Activated CD4-positive, alpha-beta memory T cell treated with anti-CD3 and anti-CD28 coated beads for 36 hours (primary cell): ENCODE measurements around the gene UBE3D. TPM values are rescaled to one million over a fixed set of nuclear protein-coding genes. Genes with fewer than 3 reads are reported as not detected.

Experiments
- CTCF ChIA-PET: fragments of 350-600 bp; sonication (Branson Sonifier 250); formaldehyde crosslinking; loops from one replicate; lab custom pipeline; 2021; ENCODE audit warnings: antibody characterized with exemption, inconsistent platforms; lab: Charles Lee
- POLR2A ChIA-PET: fragments of 350-600 bp; sonication (Branson Sonifier 250); formaldehyde crosslinking; loops from one replicate; lab custom pipeline; 2021; ENCODE audit warnings: antibody characterized with exemption; lab: Charles Lee
- DNase-seq: peaks from one replicate; pipeline ENCODE4 v3.0.0-alpha.2; 2020
- H3K27ac Mint-ChIP-seq: one replicate; pipeline ENCODE4 v1.8.0; 2021; ENCODE audit warnings: mixed read lengths
- H3K27me3 Mint-ChIP-seq: one replicate; pipeline ENCODE4 v1.8.0; 2021; ENCODE audit warnings: mixed read lengths
- H3K36me3 Mint-ChIP-seq: one replicate; pipeline ENCODE4 v1.8.0; 2021; ENCODE audit warnings: mixed read lengths
- H3K4me1 Mint-ChIP-seq: one replicate; pipeline ENCODE4 v1.8.0; 2021; ENCODE audit warnings: low read depth, mixed read lengths
- H3K4me3 Mint-ChIP-seq: one replicate; pipeline ENCODE4 v1.8.0; 2021; ENCODE audit warnings: mild to moderate bottlenecking, mixed read lengths
- H3K9me3 Mint-ChIP-seq: one replicate; pipeline ENCODE4 v1.8.0; 2021; ENCODE audit warnings: mixed read lengths
- intact Hi-C: fragments of 100-400 bp; cut with micrococcal nuclease; formaldehyde crosslinking; loops from one replicate; pipeline ENCODE4 v1.15.1; 2023
- total RNA-seq, 2 experiments: library from RNA; stranded (reverse); gene quantifications; one replicate each; pipeline ENCODE4 v1.2.3, GENCODE V29; 2021

Gene UBE3D
- total RNA-seq, result 1 to 10 TPM; 5.2 to 6.3 TPM

GRCh38 chr6:83065511-83066192 is at the start of gene UBE3D:
Gene UBE3D, minus strand, starts transcription at chr6:83065841. Its CDS starts 123 bp downstream, at chr6:83065718.
- H3K4me3 Mint-ChIP-seq, result peak within 1 kb of the TSS; percentile 85
- peak within 1 kb of the TSS; percentile 54 for H3K27ac Mint-ChIP-seq
- no peaks in the 10 kb centered on the region for H3K27me3 Mint-ChIP-seq
- intact Hi-C loops, result loop anchor here (1.0 to 5.0 kb wide), 3 partner anchors 792 to 1162 kb away; partner anchors contain the start of genes CEP162 and CYB5R4
- H3K4me1 Mint-ChIP-seq, result peaks cover 36% of the 10 kb centered on the region
- CTCF ChIA-PET, result interaction anchor here (0.6 to 6.6 kb wide), 53 partner anchors 8 to 1162 kb away, joined by 3 to 167 read pairs (median 4); partner anchors contain the start of genes CEP162, IBTK, PGM3 and PRSS35
- peak; percentile 94 for DNase-seq
- H3K9me3 Mint-ChIP-seq, result no peaks in the 10 kb centered on the region
- POLR2A ChIA-PET, result interaction anchor here (0.9 to 1.7 kb wide), 5 partner anchors 12 to 817 kb away, joined by 3 to 4 read pairs (median 3); partner anchors contain the start of genes PGM3 and RWDD2A
- peaks cover 4% of the 10 kb centered on the region for H3K36me3 Mint-ChIP-seq

DNA sequence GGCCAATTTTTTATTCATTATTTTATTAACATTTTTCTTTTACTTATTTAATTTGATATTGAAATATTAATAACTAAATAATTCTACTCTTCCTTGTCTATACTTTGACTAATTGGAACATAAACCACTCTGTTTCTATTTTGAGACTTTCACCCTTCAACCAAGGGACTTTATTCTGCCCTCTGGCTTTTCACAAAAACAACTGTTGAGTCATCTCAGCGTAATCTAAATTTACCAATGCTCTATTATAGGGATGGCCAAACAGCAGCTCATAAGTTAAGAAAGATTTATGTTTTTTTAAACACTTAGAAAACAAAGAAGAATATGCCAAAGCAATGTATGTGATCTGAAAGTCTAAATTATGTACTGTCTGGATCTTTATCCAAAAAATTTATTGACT is 48.5 kb upstream of the UBE3D start:
- Mint-ChIP-seq H3K4me3 (no peak overlapping the region), H3K9me3 (no peaks in the 10 kb centered on the region), H3K27ac (no peak overlapping the region), H3K36me3 (peaks cover 4% of the 10 kb centered on the region), H3K4me1 (no peaks in the 10 kb centered on the region), H3K27me3 (no peaks in the 10 kb centered on the region)
- DNase-seq, result no peak
- intact Hi-C loops, result no loop called here
- ChIA-PET POLR2A (no interaction called here), CTCF (no interaction called here)

- Mint-ChIP-seq H3K4me1 (no peaks in the 10 kb centered on the region), H3K9me3 (no peaks in the 10 kb centered on the region), H3K4me3 (no peak overlapping the region), H3K27ac (no peak overlapping the region), H3K36me3 (peaks cover 4% of the 10 kb centered on the region), H3K27me3 (no peaks in the 10 kb centered on the region)
- no peak for DNase-seq
- intact Hi-C loops, result no loop called here
- CTCF ChIA-PET, result no interaction called here
- POLR2A ChIA-PET, result no interaction called here
These were observed 47.6 kb upstream of the UBE3D start for GRCh38 chr6:83113258-83113657.

DNA sequence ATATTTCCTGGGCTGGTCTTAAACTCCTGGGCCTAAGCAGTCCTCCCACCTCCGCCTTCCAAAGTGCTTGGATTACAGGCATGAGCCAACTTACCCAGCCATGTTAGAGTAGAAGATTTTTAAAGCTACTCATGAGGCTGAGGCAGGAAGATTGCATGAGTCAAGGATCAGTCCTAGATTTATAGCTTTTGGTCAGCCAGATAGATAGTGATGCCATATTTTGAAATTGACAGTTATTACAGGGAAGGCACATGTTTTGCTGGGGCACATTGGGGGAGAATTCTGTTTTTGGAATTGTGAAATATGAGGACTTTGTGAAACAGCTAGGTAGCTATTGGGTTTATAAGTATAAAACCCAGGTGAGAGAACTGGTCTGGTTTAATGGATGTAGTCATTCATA is 42.7 kb upstream of the UBE3D start:
- DNase-seq, result no peak
- POLR2A ChIA-PET, result interaction anchor here (0.6 kb wide), 1 partner anchor 89 kb away, joined by 3 read pairs; no protein-coding TSS in a partner anchor
- CTCF ChIA-PET, result no interaction called here
- no peaks in the 10 kb centered on the region for H3K4me1 Mint-ChIP-seq
- peaks cover 21% of the 10 kb centered on the region for H3K36me3 Mint-ChIP-seq
- no peak overlapping the region for H3K27ac Mint-ChIP-seq
- intact Hi-C loops, result no loop called here
- H3K27me3 Mint-ChIP-seq, result no peaks in the 10 kb centered on the region
- peaks cover 14% of the 10 kb centered on the region for H3K9me3 Mint-ChIP-seq
- H3K4me3 Mint-ChIP-seq, result no peak overlapping the region

DNA sequence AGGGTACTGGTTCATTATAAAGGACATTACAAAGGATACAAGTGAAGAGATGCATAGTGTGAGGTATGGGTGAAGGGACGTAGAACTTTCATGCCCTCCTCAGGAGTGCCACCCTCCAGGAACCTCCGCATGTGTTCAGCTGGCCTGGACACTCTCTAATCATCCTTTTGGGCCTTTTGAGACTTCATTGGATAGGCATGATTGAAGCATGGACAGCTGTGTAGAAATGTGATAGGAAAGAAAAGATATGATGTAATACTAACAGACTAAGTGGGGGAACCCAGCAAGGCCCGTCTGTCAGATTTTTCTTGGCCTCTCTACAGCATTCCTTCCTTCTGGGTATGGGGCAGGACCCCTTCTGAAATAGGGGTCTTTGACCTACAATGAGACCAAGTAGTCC is 32.9 kb upstream of the UBE3D start:
- DNase-seq, result no peak
- POLR2A ChIA-PET, result no interaction called here
- peaks cover 28% of the 10 kb centered on the region for H3K36me3 Mint-ChIP-seq
- intact Hi-C loops, result no loop called here
- CTCF ChIA-PET, result interaction anchor here (0.8 kb wide), 1 partner anchor 438 kb away, joined by 3 read pairs; no protein-coding TSS in a partner anchor
- peaks cover 4% of the 10 kb centered on the region for H3K9me3 Mint-ChIP-seq
- H3K27ac Mint-ChIP-seq, result no peak overlapping the region
- H3K27me3 Mint-ChIP-seq, result no peaks in the 10 kb centered on the region
- peaks cover 2% of the 10 kb centered on the region for H3K4me1 Mint-ChIP-seq
- no peak overlapping the region for H3K4me3 Mint-ChIP-seq

DNA sequence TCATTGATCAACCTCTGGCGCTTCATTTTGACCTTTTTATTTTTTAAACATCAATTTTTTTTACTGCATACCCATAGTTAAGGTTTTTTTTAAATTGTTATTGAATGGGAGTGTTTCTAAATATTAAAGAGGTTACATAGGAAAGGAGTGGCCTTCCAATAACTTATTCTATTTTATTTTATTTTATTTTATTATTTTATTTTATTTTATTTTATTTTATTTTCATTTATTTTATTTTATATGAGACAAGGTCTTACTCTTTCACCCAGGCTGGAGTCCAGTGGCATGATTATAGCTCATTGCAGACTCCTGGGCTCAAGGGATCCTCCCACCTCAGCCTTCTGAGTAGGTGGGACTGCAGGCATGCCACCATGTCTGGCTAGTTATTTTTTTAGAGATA is 32.0 kb upstream of the UBE3D start:
- no peak overlapping the region for H3K27ac Mint-ChIP-seq
- H3K4me1 Mint-ChIP-seq, result peaks cover 2% of the 10 kb centered on the region
- intact Hi-C loops, result no loop called here
- no peak for DNase-seq
- H3K9me3 Mint-ChIP-seq, result peaks cover 2% of the 10 kb centered on the region
- ChIA-PET POLR2A (no interaction called here), CTCF (interaction anchor here (0.7 to 1.7 kb wide), 3 partner anchors 30 to 417 kb away, joined by 3 to 8 read pairs (median 6); partner anchors contain the start of genes DOP1A and UBE3D)
- peaks cover 24% of the 10 kb centered on the region for H3K36me3 Mint-ChIP-seq
- no peaks in the 10 kb centered on the region for H3K27me3 Mint-ChIP-seq
- H3K4me3 Mint-ChIP-seq, result no peak overlapping the region

- POLR2A ChIA-PET, result interaction anchor here (1.1 kb wide), 1 partner anchor 32 kb away, joined by 3 read pairs; no protein-coding TSS in a partner anchor
- intact Hi-C loops, result no loop called here
- CTCF ChIA-PET, result interaction anchor here (0.7 to 1.7 kb wide), 3 partner anchors 30 to 418 kb away, joined by 3 to 8 read pairs (median 6); partner anchors contain the start of genes DOP1A and UBE3D
- no peak for DNase-seq
- Mint-ChIP-seq H3K27ac (no peak overlapping the region), H3K4me1 (peaks cover 2% of the 10 kb centered on the region), H3K4me3 (no peak overlapping the region), H3K36me3 (peaks cover 20% of the 10 kb centered on the region), H3K27me3 (no peaks in the 10 kb centered on the region), H3K9me3 (peaks cover 2% of the 10 kb centered on the region)
These were observed 31.6 kb upstream of the UBE3D start for GRCh38 chr6:83097204-83097603.

DNA sequence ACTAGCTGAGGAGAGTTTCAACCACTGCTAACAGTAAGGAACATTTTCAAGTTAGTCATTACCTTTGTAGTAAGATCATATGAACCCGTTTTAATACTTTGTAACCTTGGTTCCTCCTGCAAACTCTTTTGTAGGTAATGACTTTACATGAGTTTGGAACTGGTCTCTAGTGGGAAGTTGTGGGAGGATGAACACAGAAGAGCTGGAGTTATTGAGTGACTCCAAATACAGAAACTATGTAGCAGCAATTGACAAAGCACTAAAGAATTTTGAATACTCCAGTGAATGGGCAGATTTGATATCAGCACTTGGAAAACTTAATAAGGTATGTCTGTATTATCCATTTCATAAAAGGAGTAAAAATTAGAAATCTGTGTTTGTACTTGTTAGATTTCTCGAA is 31.1 kb upstream of the UBE3D start:
- intact Hi-C loops, result no loop called here
- CTCF ChIA-PET, result interaction anchor here (1.2 to 1.7 kb wide), 2 partner anchors 29 to 31 kb away, joined by 6 to 8 read pairs; partner anchors contain the start of genes DOP1A and UBE3D
- peaks cover 16% of the 10 kb centered on the region for H3K36me3 Mint-ChIP-seq
- no peak overlapping the region for H3K4me3 Mint-ChIP-seq
- no peak for DNase-seq
- H3K27me3 Mint-ChIP-seq, result no peaks in the 10 kb centered on the region
- POLR2A ChIA-PET, result interaction anchor here (1.1 kb wide), 1 partner anchor 32 kb away, joined by 3 read pairs; no protein-coding TSS in a partner anchor
- H3K4me1 Mint-ChIP-seq, result peaks cover 2% of the 10 kb centered on the region
- peaks cover 2% of the 10 kb centered on the region for H3K9me3 Mint-ChIP-seq
- no peak overlapping the region for H3K27ac Mint-ChIP-seq

GRCh38 chr6:83092756-83093399 is 27.2 kb upstream of the UBE3D start:
- Mint-ChIP-seq H3K4me1 (peaks cover 3% of the 10 kb centered on the region), H3K36me3 (peaks cover 9% of the 10 kb centered on the region), H3K9me3 (peaks cover 2% of the 10 kb centered on the region), H3K27me3 (no peaks in the 10 kb centered on the region), H3K27ac (no peak overlapping the region), H3K4me3 (no peak overlapping the region)
- ChIA-PET POLR2A (no interaction called here), CTCF (interaction anchor here (0.5 to 1.5 kb wide), 2 partner anchors 13 to 27 kb away, joined by 3 to 4 read pairs; partner anchors contain the start of gene UBE3D)
- DNase-seq, result no peak
- intact Hi-C loops, result no loop called here

DNA sequence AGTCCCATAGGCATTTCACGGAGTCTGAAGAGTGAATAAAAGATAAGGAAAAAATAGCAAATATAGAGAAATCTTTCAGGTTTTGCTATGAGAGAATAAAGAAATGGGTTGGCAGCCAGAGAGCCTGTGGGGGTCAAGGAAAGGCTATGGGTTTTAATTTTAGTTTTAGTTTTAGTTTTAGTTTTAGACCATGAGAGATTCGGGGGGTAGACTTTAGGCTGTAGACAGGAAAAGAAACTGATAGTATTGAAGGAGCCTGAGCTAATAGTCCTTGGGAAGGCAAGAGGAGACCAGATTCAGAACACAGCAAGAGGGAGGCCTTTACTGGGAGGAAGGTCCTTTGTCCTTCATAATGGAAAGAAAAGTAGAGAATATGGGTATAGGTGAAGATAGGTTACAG is 21.1 kb upstream of the UBE3D start:
- no peak for DNase-seq
- Mint-ChIP-seq H3K27ac (no peak overlapping the region), H3K27me3 (no peaks in the 10 kb centered on the region), H3K4me3 (no peak overlapping the region), H3K36me3 (peaks cover 6% of the 10 kb centered on the region), H3K9me3 (no peaks in the 10 kb centered on the region), H3K4me1 (peaks cover 16% of the 10 kb centered on the region)
- intact Hi-C loops, result no loop called here
- CTCF ChIA-PET, result no interaction called here
- POLR2A ChIA-PET, result no interaction called here

GRCh38 chr6:83083476-83083875 is 17.8 kb upstream of the UBE3D start:
- H3K9me3 Mint-ChIP-seq, result no peaks in the 10 kb centered on the region
- no peak overlapping the region for H3K27ac Mint-ChIP-seq
- no peak overlapping the region for H3K4me3 Mint-ChIP-seq
- CTCF ChIA-PET, result no interaction called here
- POLR2A ChIA-PET, result no interaction called here
- H3K4me1 Mint-ChIP-seq, result peaks cover 24% of the 10 kb centered on the region
- no peaks in the 10 kb centered on the region for H3K27me3 Mint-ChIP-seq
- peaks cover 7% of the 10 kb centered on the region for H3K36me3 Mint-ChIP-seq
- intact Hi-C loops, result no loop called here
- DNase-seq, result no peak

DNA sequence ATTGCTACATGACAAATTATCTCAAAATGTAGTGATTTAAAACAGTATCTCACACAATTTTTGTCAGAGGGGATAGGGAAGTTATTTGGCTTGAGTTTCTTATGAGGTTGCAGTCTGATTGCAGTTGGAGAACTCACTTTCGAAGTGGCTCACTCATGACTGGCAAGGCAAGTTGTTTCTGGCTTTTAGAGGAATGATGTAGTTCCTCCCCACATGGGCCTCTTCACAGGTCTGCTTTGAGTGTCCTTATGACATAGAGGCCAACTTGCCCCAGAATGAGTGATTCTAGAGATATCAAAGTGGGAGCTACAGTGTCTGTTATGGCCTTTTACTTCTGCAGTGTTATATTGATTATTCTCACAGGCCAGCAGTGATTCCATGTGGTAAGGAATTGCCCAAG is 8.0 kb upstream of the UBE3D start:
- Mint-ChIP-seq H3K9me3 (no peaks in the 10 kb centered on the region), H3K4me1 (peaks cover 29% of the 10 kb centered on the region), H3K36me3 (peaks cover 8% of the 10 kb centered on the region), H3K4me3 (no peak overlapping the region), H3K27ac (no peak overlapping the region), H3K27me3 (no peaks in the 10 kb centered on the region)
- ChIA-PET CTCF (no interaction called here), POLR2A (interaction anchor here (0.6 kb wide), 1 partner anchor 90 kb away, joined by 3 read pairs; no protein-coding TSS in a partner anchor)
- DNase-seq, result no peak
- intact Hi-C loops, result no loop called here
